ENCODE measurements around the gene ERI2.

DNA sequence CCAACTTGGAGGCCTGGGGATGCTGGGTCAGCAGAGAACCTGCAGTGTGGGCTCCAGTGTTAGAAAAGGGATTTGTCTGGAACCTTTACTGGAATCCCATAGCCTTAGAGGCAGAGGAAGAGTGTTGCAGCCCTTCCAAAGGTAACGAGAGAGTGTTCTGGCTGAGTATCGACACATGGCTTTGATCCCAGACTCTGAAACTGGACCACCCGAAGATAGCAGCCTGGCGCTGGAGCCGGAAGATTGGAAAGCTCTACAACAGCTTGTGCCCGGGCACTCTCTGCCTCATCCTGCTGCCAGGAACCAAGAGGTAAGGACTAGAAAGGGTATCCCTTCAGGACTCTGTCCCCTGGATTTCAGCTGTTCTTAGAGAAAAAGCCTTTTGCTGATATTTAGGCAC is 39.8 kb upstream of the ERI2 start:
- TF ChIP-seq, protein P1, sequence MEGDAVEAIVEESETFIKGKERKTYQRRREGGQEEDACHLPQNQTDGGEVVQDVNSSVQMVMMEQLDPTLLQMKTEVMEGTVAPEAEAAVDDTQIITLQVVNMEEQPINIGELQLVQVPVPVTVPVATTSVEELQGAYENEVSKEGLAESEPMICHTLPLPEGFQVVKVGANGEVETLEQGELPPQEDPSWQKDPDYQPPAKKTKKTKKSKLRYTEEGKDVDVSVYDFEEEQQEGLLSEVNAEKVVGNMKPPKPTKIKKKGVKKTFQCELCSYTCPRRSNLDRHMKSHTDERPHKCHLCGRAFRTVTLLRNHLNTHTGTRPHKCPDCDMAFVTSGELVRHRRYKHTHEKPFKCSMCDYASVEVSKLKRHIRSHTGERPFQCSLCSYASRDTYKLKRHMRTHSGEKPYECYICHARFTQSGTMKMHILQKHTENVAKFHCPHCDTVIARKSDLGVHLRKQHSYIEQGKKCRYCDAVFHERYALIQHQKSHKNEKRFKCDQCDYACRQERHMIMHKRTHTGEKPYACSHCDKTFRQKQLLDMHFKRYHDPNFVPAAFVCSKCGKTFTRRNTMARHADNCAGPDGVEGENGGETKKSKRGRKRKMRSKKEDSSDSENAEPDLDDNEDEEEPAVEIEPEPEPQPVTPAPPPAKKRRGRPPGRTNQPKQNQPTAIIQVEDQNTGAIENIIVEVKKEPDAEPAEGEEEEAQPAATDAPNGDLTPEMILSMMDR (IDR thresholded peaks at IDR 0.05), result no peak
- TF ChIP-seq POLR2A (IDR thresholded peaks at IDR 0.05), result no peak

All from lower leg skin (tissue), 3 donors.